CD8-positive, alpha-beta memory T cell (primary cell): Measurements from ENCODE around the gene TENM3. TPM values are rescaled to one million over a fixed set of nuclear protein-coding genes. Genes with fewer than 3 reads are reported as not detected.

ENCODE experiments used
- CTCF ChIA-PET: fragments of 350-600 bp; sonication (Branson Sonifier 250); formaldehyde crosslinking; loops from one replicate; lab custom pipeline; 2021; ENCODE audit warnings: antibody characterized with exemption; lab: Charles Lee
- POLR2A ChIA-PET: fragments of 350-600 bp; sonication (Branson Sonifier 250); formaldehyde crosslinking; loops from one replicate; lab custom pipeline; 2021; ENCODE audit warnings: antibody characterized with exemption; lab: Charles Lee
- DNase-seq, 5 donors: peaks; one replicate each; pipeline versions ENCODE4 v3.0.0 to v3.0.0-alpha.2; 2020 to 2022; ENCODE audit warnings: mixed read lengths in 1 of 5
- H3K27ac ChIP-seq: one replicate; pipeline ENCODE4 v1.7.0; 2013; ENCODE audit warnings: low read depth, mild to moderate bottlenecking, low read length, moderate library complexity
- H3K27me3 ChIP-seq: 2 replicates; pipeline ENCODE4 v1.7.0; 2013; ENCODE audit warnings: low read length, mild to moderate bottlenecking; ENCODE audit not compliant: insufficient read depth, poor library complexity, severe bottlenecking
- H3K36me3 ChIP-seq: 2 replicates; pipeline ENCODE4 v1.7.0; 2013; ENCODE audit warnings: mild to moderate bottlenecking, low read length, moderate library complexity; ENCODE audit not compliant: insufficient read depth
- H3K4me1 ChIP-seq: 2 replicates; pipeline ENCODE4 v1.7.0; 2013; ENCODE audit warnings: mild to moderate bottlenecking, low read length, moderate library complexity; ENCODE audit not compliant: insufficient read depth
- H3K4me3 ChIP-seq: 2 replicates; pipeline ENCODE4 v1.7.0; 2013; ENCODE audit warnings: mild to moderate bottlenecking, low read length
- H3K9me3 ChIP-seq: 2 replicates; pipeline ENCODE4 v1.7.0; 2013; ENCODE audit warnings: mild to moderate bottlenecking, low read length
- H3K27ac Mint-ChIP-seq, 8 donors: one replicate each; pipeline ENCODE4 v1.8.0; 2020 to 2021; ENCODE audit warnings: mixed read lengths in 8 of 8, mild to moderate bottlenecking in 6 of 8, inconsistent platforms in 3 of 8, moderate library complexity in 3 of 8
- H3K27me3 Mint-ChIP-seq, 2 donors: one replicate each; pipeline ENCODE4 v1.8.0; 2020 to 2021; ENCODE audit warnings: mixed read lengths in 2 of 2, mild to moderate bottlenecking in 1 of 2, moderate library complexity in 1 of 2
- H3K36me3 Mint-ChIP-seq, 3 donors: one replicate each; pipeline ENCODE4 v1.8.0; 2020 to 2021; ENCODE audit warnings: mixed read lengths in 3 of 3, inconsistent platforms in 1 of 3, mild to moderate bottlenecking in 1 of 3
- H3K4me1 Mint-ChIP-seq, 3 donors: one replicate each; pipeline ENCODE4 v1.8.0; 2020 to 2021; ENCODE audit warnings: mixed read lengths in 3 of 3, inconsistent platforms in 1 of 3, mild to moderate bottlenecking in 1 of 3
- H3K4me3 Mint-ChIP-seq, 7 donors: one replicate each; pipeline ENCODE4 v1.8.0; 2020 to 2021; ENCODE audit warnings: mixed read lengths in 7 of 7, mild to moderate bottlenecking in 6 of 7, moderate library complexity in 4 of 7, inconsistent platforms in 2 of 7
- H3K9me3 Mint-ChIP-seq, 5 donors: one replicate each; pipeline ENCODE4 v1.8.0; 2020 to 2022; ENCODE audit warnings: mixed read lengths in 5 of 5, mild to moderate bottlenecking in 3 of 5, moderate library complexity in 2 of 5, inconsistent platforms in 1 of 5
- polyA plus RNA-seq: library from polyadenylated mRNA; unstranded; fragments of 300-500 nt; fragmentation: Illumina TruSeq; gene quantifications from one replicate; pipeline ENCODE4 v1.2.3, GENCODE V29; 2021
- total RNA-seq, 2 experiments: library from RNA; stranded (reverse); gene quantifications; one replicate each; pipeline ENCODE4 v1.2.3, GENCODE V29; 2021

The TENM3 gene
- total and polyA plus RNA-seq, 3 experiments from 2014 or later, result not detected

GRCh38 chr4:182426901-182427300, 183.7 kb downstream of the TENM3 start:
- no peaks in the 10 kb centered on the region for H3K27me3 ChIP-seq
- CTCF ChIA-PET, result no interaction called here
- Mint-ChIP-seq H3K36me3 (no peaks in the 10 kb centered on the region), H3K27ac (no peak overlapping the region), H3K27me3 (peaks cover 0 to 4% of the 10 kb centered on the region in 2 donors), H3K4me3 (no peak overlapping the region), H3K9me3 (no peaks in the 10 kb centered on the region), H3K4me1 (no peaks in the 10 kb centered on the region)
- DNase-seq, result no peak
- no peaks in the 10 kb centered on the region for H3K4me1 ChIP-seq
- no peak overlapping the region for H3K4me3 ChIP-seq
- no peaks in the 10 kb centered on the region for H3K36me3 ChIP-seq
- no peaks in the 10 kb centered on the region for H3K9me3 ChIP-seq
- POLR2A ChIA-PET, result interaction anchor here (0.6 kb wide), 1 partner anchor 42 kb away, joined by 5 read pairs; no protein-coding TSS in a partner anchor
- no peak overlapping the region for H3K27ac ChIP-seq

GRCh38 chr4:182427554-182427953, 184.4 kb downstream of the TENM3 start:
- H3K27me3 ChIP-seq, result no peaks in the 10 kb centered on the region
- Mint-ChIP-seq H3K27me3 (peaks cover 0 to 4% of the 10 kb centered on the region in 2 donors), H3K4me3 (no peak overlapping the region), H3K4me1 (no peaks in the 10 kb centered on the region), H3K27ac (no peak overlapping the region), H3K36me3 (no peaks in the 10 kb centered on the region), H3K9me3 (peaks cover 0 to 1% (median 0%) of the 10 kb centered on the region in 5 donors)
- CTCF ChIA-PET, result no interaction called here
- DNase-seq, result no peak
- H3K4me3 ChIP-seq, result no peak overlapping the region
- POLR2A ChIA-PET, result no interaction called here
- H3K36me3 ChIP-seq, result no peaks in the 10 kb centered on the region
- H3K9me3 ChIP-seq, result no peaks in the 10 kb centered on the region
- no peaks in the 10 kb centered on the region for H3K4me1 ChIP-seq
- H3K27ac ChIP-seq, result no peak overlapping the region

- H3K9me3 Mint-ChIP-seq, result peaks cover 0 to 1% (median 0%) of the 10 kb centered on the region in 5 donors
- Histone ChIP-seq H3K27ac (no peak overlapping the region), H3K4me1 (no peaks in the 10 kb centered on the region), H3K9me3 (no peaks in the 10 kb centered on the region), H3K27me3 (no peaks in the 10 kb centered on the region), H3K4me3 (no peak overlapping the region), H3K36me3 (no peaks in the 10 kb centered on the region)
- H3K4me1 Mint-ChIP-seq, result no peaks in the 10 kb centered on the region
- DNase-seq, result no peak
- no peak overlapping the region for H3K27ac Mint-ChIP-seq
- H3K27me3 Mint-ChIP-seq, result peaks cover 0 to 4% of the 10 kb centered on the region in 2 donors
- POLR2A ChIA-PET, result no interaction called here
- CTCF ChIA-PET, result no interaction called here
- no peaks in the 10 kb centered on the region for H3K36me3 Mint-ChIP-seq
- no peak overlapping the region for H3K4me3 Mint-ChIP-seq
Measured at GRCh38 chr4:182429896-182430295, 186.7 kb downstream of the TENM3 start.

DNA sequence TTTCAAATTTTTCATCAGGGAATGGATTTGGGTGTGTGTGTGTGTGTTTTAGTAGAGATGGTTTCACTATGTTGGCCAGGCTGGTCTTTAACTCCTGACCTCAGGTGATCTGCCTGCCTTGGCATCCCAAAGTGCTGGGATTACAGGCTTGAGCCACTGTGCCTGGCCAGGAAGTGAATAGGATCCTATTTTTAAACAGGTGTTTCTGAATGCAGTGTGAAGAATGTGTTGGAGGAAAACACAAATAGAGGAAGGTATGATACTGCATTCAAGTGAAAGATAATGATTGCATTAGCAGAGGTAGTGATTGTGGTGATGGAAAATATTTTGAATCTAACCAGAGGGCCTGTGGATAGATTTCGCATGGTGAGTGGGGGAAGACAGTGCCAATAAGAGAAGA, 189.6 kb downstream of the TENM3 start:
- no peaks in the 10 kb centered on the region for H3K27me3 ChIP-seq
- ChIA-PET POLR2A (no interaction called here), CTCF (no interaction called here)
- Mint-ChIP-seq H3K4me3 (no peak overlapping the region), H3K27me3 (peaks cover 0 to 4% of the 10 kb centered on the region in 2 donors), H3K27ac (no peak overlapping the region), H3K9me3 (peaks cover 0 to 1% (median 0%) of the 10 kb centered on the region in 5 donors), H3K4me1 (no peaks in the 10 kb centered on the region), H3K36me3 (no peaks in the 10 kb centered on the region)
- no peaks in the 10 kb centered on the region for H3K36me3 ChIP-seq
- no peak overlapping the region for H3K27ac ChIP-seq
- no peaks in the 10 kb centered on the region for H3K9me3 ChIP-seq
- DNase-seq, result no peak
- H3K4me1 ChIP-seq, result no peaks in the 10 kb centered on the region
- no peak overlapping the region for H3K4me3 ChIP-seq

DNA sequence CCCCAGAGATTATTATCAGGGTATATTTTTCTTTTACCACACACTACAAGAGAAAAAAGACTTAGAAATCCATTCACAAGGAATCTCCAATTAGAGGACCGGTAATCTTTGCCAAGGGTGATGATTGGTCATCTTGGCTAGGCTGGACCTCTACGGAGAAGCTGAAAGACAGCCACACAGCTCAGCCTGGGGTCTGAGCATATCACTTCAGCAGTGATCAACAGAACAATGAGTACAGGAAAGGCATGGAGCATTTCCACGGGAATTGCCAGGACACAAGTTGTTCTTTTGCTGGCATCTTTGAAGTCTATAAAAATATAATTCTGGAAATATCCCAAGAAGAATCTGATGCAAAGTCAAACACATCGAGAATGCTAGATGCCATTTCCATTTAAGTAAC, 191.5 kb downstream of the TENM3 start:
- H3K4me3 ChIP-seq, result no peak overlapping the region

GRCh38 chr4:182435401-182435800, 192.2 kb downstream of the TENM3 start:
- ChIA-PET CTCF (no interaction called here), POLR2A (no interaction called here)
- no peak overlapping the region for H3K4me3 Mint-ChIP-seq
- peaks cover 0 to 1% (median 0%) of the 10 kb centered on the region in 5 donors for H3K9me3 Mint-ChIP-seq
- no peaks in the 10 kb centered on the region for H3K4me1 Mint-ChIP-seq
- no peaks in the 10 kb centered on the region for H3K36me3 Mint-ChIP-seq
- H3K9me3 ChIP-seq, result no peaks in the 10 kb centered on the region
- no peaks in the 10 kb centered on the region for H3K4me1 ChIP-seq
- DNase-seq, result no peak
- H3K4me3 ChIP-seq, result no peak overlapping the region
- H3K27ac Mint-ChIP-seq, result no peak overlapping the region
- H3K27ac ChIP-seq, result no peak overlapping the region
- H3K27me3 ChIP-seq, result no peaks in the 10 kb centered on the region
- no peaks in the 10 kb centered on the region for H3K36me3 ChIP-seq
- H3K27me3 Mint-ChIP-seq, result no peaks in the 10 kb centered on the region

More for the DNA sequence above, 191.5 kb downstream of the TENM3 start:
- Mint-ChIP-seq H3K9me3 (peaks cover 0 to 1% (median 0%) of the 10 kb centered on the region in 5 donors), H3K27ac (no peak overlapping the region), H3K36me3 (no peaks in the 10 kb centered on the region), H3K4me3 (no peak overlapping the region), H3K4me1 (no peaks in the 10 kb centered on the region), H3K27me3 (no peaks in the 10 kb centered on the region)
- CTCF ChIA-PET, result no interaction called here
- Histone ChIP-seq H3K36me3 (no peaks in the 10 kb centered on the region), H3K27ac (no peak overlapping the region), H3K9me3 (no peaks in the 10 kb centered on the region), H3K27me3 (no peaks in the 10 kb centered on the region), H3K4me1 (no peaks in the 10 kb centered on the region)
- no peak for DNase-seq
- POLR2A ChIA-PET, result no interaction called here

- peaks cover 13 to 32% of the 10 kb centered on the region in 2 donors for H3K27me3 Mint-ChIP-seq
- ChIA-PET CTCF (no interaction called here), POLR2A (no interaction called here)
- no peaks in the 10 kb centered on the region for H3K9me3 ChIP-seq
- no peaks in the 10 kb centered on the region for H3K27me3 ChIP-seq
- peaks cover 7 to 9% (median 8%) of the 10 kb centered on the region in 3 donors for H3K4me1 Mint-ChIP-seq
- no peaks in the 10 kb centered on the region for H3K36me3 ChIP-seq
- no peaks in the 10 kb centered on the region for H3K4me1 ChIP-seq
- no peak overlapping the region for H3K4me3 Mint-ChIP-seq
- DNase-seq, result no peak
- H3K4me3 ChIP-seq, result no peak overlapping the region
- H3K27ac Mint-ChIP-seq, result no peak overlapping the region
- no peak overlapping the region for H3K27ac ChIP-seq
- peaks cover 0 to 3% (median 0%) of the 10 kb centered on the region in 5 donors for H3K9me3 Mint-ChIP-seq
- no peaks in the 10 kb centered on the region for H3K36me3 Mint-ChIP-seq
Measured at GRCh38 chr4:182443070-182443469, 199.9 kb downstream of the TENM3 start.

- peaks cover 15 to 24% (median 19%) of the 10 kb centered on the region in 3 donors for H3K4me1 Mint-ChIP-seq
- ChIA-PET CTCF (no interaction called here), POLR2A (no interaction called here)
- Histone ChIP-seq H3K27ac (no peak overlapping the region), H3K27me3 (peaks cover 19% of the 10 kb centered on the region), H3K4me3 (no peak overlapping the region), H3K4me1 (peaks cover 13% of the 10 kb centered on the region), H3K36me3 (no peaks in the 10 kb centered on the region), H3K9me3 (no peaks in the 10 kb centered on the region)
- peak overlapping the region; percentile 65 to 88 (median 68) for H3K4me3 Mint-ChIP-seq
- DNase-seq, result no peak
- no peaks in the 10 kb centered on the region for H3K36me3 Mint-ChIP-seq
- H3K27me3 Mint-ChIP-seq, result peaks cover 43 to 65% of the 10 kb centered on the region in 2 donors
- peaks cover 0 to 3% (median 0%) of the 10 kb centered on the region in 5 donors for H3K9me3 Mint-ChIP-seq
- H3K27ac Mint-ChIP-seq, result no peak overlapping the region
Measured at GRCh38 chr4:182447767-182448280, 204.6 kb downstream of the TENM3 start.
